Keratinocyte (primary cell): ENCODE measurements around the gene DMRTB1. TPM values are rescaled to one million over a fixed set of nuclear protein-coding genes. Genes with fewer than 3 reads are reported as not detected.

Experiments used
- DNase-seq: peaks from one replicate; pipeline ENCODE4 v3.0.0-alpha.2; 2011; ENCODE audit warnings: low read depth, missing footprints, low spot score
- FAIRE-seq: peaks from 2 replicates; lab custom pipeline; 2011; peaks lifted over from hg19 to GRCh38; lab: Jason Lieb, UNC
- H2AFZ ChIP-seq: 2 replicates; pipeline ENCODE4 v1.6.0; 2012; ENCODE audit warnings: low read length, control low read depth, inconsistent platforms; ENCODE audit not compliant: control insufficient read depth
- H3K27ac ChIP-seq: 2 replicates; pipeline ENCODE4 v1.5.1; 2011; ENCODE audit warnings: low read length; ENCODE audit not compliant: control insufficient read depth, insufficient read depth
- H3K27me3 ChIP-seq: 3 replicates; pipeline ENCODE4 v1.6.0; 2011; ENCODE audit warnings: low read length; ENCODE audit not compliant: control insufficient read depth, insufficient read depth; ENCODE audit errors: extremely low read depth
- H3K36me3 ChIP-seq, 2 experiments: 2 replicates in 1 of 2; 3 replicates in 1 of 2; pipeline ENCODE4 v1.5.1; 2011; ENCODE audit warnings: low read length in 2 of 2, mild to moderate bottlenecking in 1 of 2; ENCODE audit not compliant: control insufficient read depth in 2 of 2, insufficient read depth in 2 of 2; ENCODE audit errors: extremely low read depth in 1 of 2
- H3K4me1 ChIP-seq: 3 replicates; pipeline ENCODE4 v1.5.1; 2011; ENCODE audit warnings: low read length; ENCODE audit not compliant: control insufficient read depth, insufficient read depth; ENCODE audit errors: extremely low read depth
- H3K4me2 ChIP-seq: 3 replicates; pipeline ENCODE4 v1.6.0; 2011; ENCODE audit warnings: low read depth, low read length; ENCODE audit not compliant: control insufficient read depth, insufficient read depth; ENCODE audit errors: extremely low read depth
- H3K4me3 ChIP-seq, 3 experiments: fragments of 200-600 bp in 1 of 3; sonication (generic) in 1 of 3; 2 replicates in 2 of 3; 3 replicates in 1 of 3; pipeline ENCODE4 v1.5.1; 2011 to 2016; ENCODE audit warnings: low read length in 3 of 3, mild to moderate bottlenecking in 3 of 3, control low read depth in 2 of 3, inconsistent platforms in 1 of 3, low read depth in 1 of 3, mixed read lengths in 1 of 3, mixed run types in 1 of 3, moderate library complexity in 1 of 3; ENCODE audit not compliant: control insufficient read depth in 2 of 3, insufficient read depth in 2 of 3; ENCODE audit errors: extremely low read depth in 1 of 3
- H3K79me2 ChIP-seq: 2 replicates; pipeline ENCODE4 v1.6.0; 2012; ENCODE audit warnings: low read length; ENCODE audit not compliant: control insufficient read depth, insufficient read depth
- H3K9ac ChIP-seq: 3 replicates; pipeline ENCODE4 v1.6.0; 2011; ENCODE audit warnings: low read length; ENCODE audit not compliant: control insufficient read depth, insufficient read depth; ENCODE audit errors: extremely low read depth
- H3K9me1 ChIP-seq: 3 replicates; pipeline ENCODE4 v1.6.0; 2011; ENCODE audit warnings: low read length; ENCODE audit not compliant: control insufficient read depth, insufficient read depth; ENCODE audit errors: extremely low read depth
- H3K9me3 ChIP-seq: 2 replicates; pipeline ENCODE4 v1.5.1; 2012; ENCODE audit warnings: low read depth, low read length; ENCODE audit not compliant: control insufficient read depth
- H4K20me1 ChIP-seq: 3 replicates; pipeline ENCODE4 v1.6.0; 2011; ENCODE audit warnings: low read length; ENCODE audit not compliant: control insufficient read depth, insufficient read depth; ENCODE audit errors: extremely low read depth
- EZH2 ChIP-seq: IDR thresholded peaks from one replicate; pipeline ENCODE4 v1.6.1; 2012; ENCODE audit warnings: inconsistent platforms, mild to moderate bottlenecking, low read length, moderate library complexity
- dilution Hi-C: fragments of 300-500 bp; cut with MboI; formaldehyde crosslinking; loops from one replicate; pipeline ENCODE4 v1.7.0; 2020; ENCODE audit warnings: low sequenced_read_pairs; ENCODE audit not compliant: extremely low pct_ligation_motif_present
- polyA plus RNA-seq, 5 experiments: library from polyadenylated mRNA; depleted of rRNA in 3 of 5; stranded (reverse) in 3 of 5; stranded (forward) in 1 of 5; unstranded in 1 of 5; fragments of >200 nt; gene quantifications; 1 replicate in 1 of 5; 2 replicates in 3 of 5; 3 replicates in 1 of 5; pipeline versions ENCODE4 v1.2.1 to v1.2.3, GENCODE V29; 2011 to 2012; ENCODE audit warnings: missing spikeins in 2 of 5, low read depth in 1 of 5, low replicate concordance in 1 of 5
- TF ChIP-seq, protein P1 (sequence below), 3 experiments: IDR thresholded peaks in 1 of 3; conservative IDR thresholded peaks in 1 of 3; optimal IDR thresholded peaks in 1 of 3; 2 replicates in 2 of 3; 3 replicates in 1 of 3; pipeline versions ENCODE3 to v1.5.1; 2011; ENCODE audit warnings: low read length in 3 of 3, mild to moderate bottlenecking in 3 of 3, moderate library complexity in 2 of 3, control low read depth in 1 of 3, inconsistent platforms in 1 of 3; ENCODE audit not compliant: insufficient read depth in 2 of 3; ENCODE audit errors: extremely low read depth in 1 of 3

DMRTB1 gene
- polyA plus RNA-seq, 1 donor (not counting 4 experiments of a cell fraction or from before 2014, with no cell fraction given): not detected

GRCh38 chr1:53440633-53441032 is 18.6 kb upstream of the DMRTB1 start:
- no peak overlapping the region for H3K4me3 ChIP-seq
- no peak overlapping the region for H3K27ac ChIP-seq
- no peaks in the 10 kb centered on the region for H3K4me1 ChIP-seq
- no peaks in the 10 kb centered on the region for H3K36me3 ChIP-seq
- no peak overlapping the region for H3K4me2 ChIP-seq
- dilution Hi-C loops: no loop called here
- H3K9ac ChIP-seq: no peak overlapping the region
- DNase-seq (no peak), FAIRE-seq (no peak)
- H3K9me3 ChIP-seq: no peaks in the 10 kb centered on the region
- H2AFZ ChIP-seq: no peak overlapping the region
- no peak for TF ChIP-seq EZH2
- TF ChIP-seq, protein P1, sequence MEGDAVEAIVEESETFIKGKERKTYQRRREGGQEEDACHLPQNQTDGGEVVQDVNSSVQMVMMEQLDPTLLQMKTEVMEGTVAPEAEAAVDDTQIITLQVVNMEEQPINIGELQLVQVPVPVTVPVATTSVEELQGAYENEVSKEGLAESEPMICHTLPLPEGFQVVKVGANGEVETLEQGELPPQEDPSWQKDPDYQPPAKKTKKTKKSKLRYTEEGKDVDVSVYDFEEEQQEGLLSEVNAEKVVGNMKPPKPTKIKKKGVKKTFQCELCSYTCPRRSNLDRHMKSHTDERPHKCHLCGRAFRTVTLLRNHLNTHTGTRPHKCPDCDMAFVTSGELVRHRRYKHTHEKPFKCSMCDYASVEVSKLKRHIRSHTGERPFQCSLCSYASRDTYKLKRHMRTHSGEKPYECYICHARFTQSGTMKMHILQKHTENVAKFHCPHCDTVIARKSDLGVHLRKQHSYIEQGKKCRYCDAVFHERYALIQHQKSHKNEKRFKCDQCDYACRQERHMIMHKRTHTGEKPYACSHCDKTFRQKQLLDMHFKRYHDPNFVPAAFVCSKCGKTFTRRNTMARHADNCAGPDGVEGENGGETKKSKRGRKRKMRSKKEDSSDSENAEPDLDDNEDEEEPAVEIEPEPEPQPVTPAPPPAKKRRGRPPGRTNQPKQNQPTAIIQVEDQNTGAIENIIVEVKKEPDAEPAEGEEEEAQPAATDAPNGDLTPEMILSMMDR (optimal IDR thresholded peaks at IDR 0.05 in 1 of 3, IDR thresholded peaks at IDR 0.05 in 1 of 3, conservative IDR thresholded peaks at IDR 0.05 in 1 of 3; ENCODE audit: extremely low read depth in 1 of 3, insufficient read depth in 2 of 3, low read length in 3 of 3): no peak
- H3K9me1 ChIP-seq: no peaks in the 10 kb centered on the region
- no peaks in the 10 kb centered on the region for H3K79me2 ChIP-seq
- H3K27me3 ChIP-seq: peaks cover 6% of the 10 kb centered on the region
- H4K20me1 ChIP-seq: no peaks in the 10 kb centered on the region

DNA sequence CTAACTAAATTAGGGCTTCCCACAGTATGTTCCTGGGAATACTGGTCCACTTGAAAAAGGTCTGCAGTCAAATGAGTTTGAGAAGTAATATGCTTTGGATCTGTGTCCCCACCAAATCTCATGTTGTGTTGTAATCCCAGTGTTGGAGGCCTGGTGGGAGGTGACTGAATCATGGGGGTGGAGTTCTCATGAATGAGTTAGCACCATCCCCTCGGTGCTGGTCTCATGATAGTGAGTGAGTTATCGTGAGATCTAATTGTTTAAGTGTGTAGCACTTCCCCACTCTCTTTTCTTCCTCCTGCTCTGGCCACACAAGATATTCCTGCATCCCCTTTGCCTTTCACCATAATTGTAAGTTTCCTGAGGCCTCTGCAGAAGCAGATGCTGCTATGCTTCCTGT is 16.9 kb upstream of the DMRTB1 start:
- no peak overlapping the region for H3K4me2 ChIP-seq
- H3K9me3 ChIP-seq: no peaks in the 10 kb centered on the region
- H2AFZ ChIP-seq: no peak overlapping the region
- H3K36me3 ChIP-seq: no peaks in the 10 kb centered on the region
- TF ChIP-seq, protein P1 (optimal IDR thresholded peaks at IDR 0.05 in 1 of 3, IDR thresholded peaks at IDR 0.05 in 1 of 3, conservative IDR thresholded peaks at IDR 0.05 in 1 of 3; ENCODE audit: extremely low read depth in 1 of 3, insufficient read depth in 2 of 3, low read length in 3 of 3): no peak
- TF ChIP-seq EZH2: no peak
- no peak overlapping the region for H3K4me3 ChIP-seq
- no peaks in the 10 kb centered on the region for H3K79me2 ChIP-seq
- H3K27ac ChIP-seq: no peak overlapping the region
- H3K9me1 ChIP-seq: no peaks in the 10 kb centered on the region
- H3K9ac ChIP-seq: no peak overlapping the region
- DNase-seq (no peak), FAIRE-seq (no peak)
- no peaks in the 10 kb centered on the region for H4K20me1 ChIP-seq
- no peaks in the 10 kb centered on the region for H3K4me1 ChIP-seq
- H3K27me3 ChIP-seq: no peaks in the 10 kb centered on the region
- dilution Hi-C loops: no loop called here
